Measurements from ENCODE around the gene AKAP6.

The AKAP6 gene

DNA sequence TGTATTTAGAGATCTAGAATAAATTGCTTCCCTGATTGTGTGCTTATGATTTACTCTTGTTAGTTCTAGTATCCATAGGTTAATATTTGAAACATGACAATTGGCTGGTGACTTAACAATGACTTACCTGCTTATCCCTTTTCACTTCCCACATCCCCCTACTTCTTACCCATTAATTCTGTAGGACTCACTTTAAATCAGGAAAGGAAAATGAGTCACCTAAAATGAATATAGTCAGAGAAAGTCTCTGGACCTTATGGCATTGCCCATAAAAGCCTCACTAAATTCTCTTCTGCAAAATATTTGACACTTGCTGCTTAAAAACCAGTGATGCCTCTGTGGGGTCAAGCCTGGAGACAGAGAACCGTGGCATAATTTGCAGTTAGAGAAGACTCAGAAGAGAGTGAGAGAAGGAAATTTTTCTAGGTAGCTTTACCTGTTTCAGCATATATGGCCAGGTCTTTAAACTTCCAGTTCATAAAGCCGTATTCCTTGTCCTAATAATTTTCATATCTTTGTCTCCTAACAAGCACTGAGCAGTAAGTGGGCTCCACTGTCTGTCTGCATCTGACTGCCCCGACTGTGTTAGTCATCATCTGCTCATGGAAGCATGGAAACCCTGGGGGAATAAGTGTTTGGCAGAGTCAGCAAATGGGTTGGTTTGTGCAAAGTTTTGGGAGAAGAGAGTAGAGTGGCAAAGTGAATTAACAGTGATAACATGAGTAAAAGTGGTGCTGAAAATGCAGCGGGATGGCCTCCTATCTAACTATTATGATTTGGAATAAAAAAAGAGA lies 294.4 kb downstream of the AKAP6 start:
- no peak for DNase-seq (ENCODE audit: low spot score)

DNA sequence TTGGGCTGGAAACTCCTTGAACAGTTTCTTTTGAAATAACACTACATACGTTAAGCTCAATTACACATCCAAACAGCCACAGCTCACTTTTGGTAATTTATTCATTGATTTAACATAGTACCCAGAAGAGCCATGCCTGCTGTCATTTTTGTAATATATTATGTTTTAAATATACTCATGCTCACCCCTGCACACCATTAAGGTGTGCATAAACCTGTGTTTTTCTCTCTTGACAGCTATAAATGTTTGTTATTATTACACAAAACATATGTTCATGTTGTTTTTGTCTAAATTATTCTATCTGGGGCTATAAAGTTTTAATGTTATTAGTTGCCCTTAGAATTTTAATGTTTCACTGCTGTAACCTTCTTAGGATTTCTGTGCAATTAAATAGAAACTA lies 296.1 kb downstream of the AKAP6 start:
- DNase-seq (ENCODE audit: low spot score), result no peak

DNA sequence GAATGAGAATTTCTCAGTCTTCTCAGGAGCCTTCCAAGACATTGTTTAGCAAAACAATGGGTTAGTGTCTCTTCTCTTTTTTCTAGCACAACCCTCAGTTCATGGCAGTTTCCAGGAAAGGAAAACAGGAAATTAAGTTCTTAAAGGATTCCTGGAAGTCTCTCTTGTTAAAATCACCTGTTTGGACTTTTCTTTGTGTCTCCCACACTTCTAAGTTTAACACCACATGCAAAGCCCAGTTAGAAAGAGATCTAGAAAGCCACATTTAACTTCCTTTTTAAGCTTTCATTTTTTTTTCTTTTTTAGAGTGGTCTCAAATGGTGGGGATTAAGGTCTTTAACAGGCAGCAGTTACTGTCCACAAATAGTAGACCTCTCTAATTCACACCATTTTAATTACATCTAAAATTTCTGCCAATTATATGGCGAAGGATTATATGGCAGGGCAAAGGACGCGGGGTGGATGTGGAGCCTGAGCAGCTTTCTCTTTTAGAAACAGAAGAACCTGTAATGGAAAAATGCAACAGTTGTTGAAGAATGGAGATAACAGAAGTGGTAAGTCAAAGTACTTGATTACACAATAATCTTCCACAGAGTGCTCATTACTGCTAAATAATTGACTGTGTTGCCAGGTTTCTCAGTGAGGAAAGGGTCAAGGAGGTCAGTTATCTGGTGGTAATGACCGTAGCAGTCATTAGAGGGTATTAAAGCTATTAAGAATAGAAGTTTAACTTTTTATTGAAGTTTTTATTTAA lies 298.6 kb downstream of the AKAP6 start:
- DNase-seq (ENCODE audit: low spot score), result no peak

DNA sequence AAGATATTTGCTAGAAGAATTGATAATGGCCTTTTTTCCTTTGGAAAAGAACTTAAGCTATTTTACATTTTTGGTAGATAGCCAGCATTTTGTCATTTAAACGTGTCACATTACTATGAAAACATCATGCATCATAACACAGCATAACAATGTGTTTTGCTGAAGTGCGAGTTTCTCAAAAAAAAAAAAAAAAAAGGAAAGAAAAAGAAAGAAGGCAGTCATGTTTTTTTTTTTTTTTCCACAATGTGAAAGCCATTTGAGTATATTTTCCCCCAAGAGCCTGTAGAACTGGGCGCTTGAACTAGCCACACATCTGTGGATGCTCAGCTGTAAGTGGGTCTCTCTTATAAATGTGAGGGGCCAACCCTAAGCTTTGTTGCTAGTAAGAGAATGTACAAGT lies 300.1 kb downstream of the AKAP6 start:
- no peak for DNase-seq (ENCODE audit: low spot score)

DNA sequence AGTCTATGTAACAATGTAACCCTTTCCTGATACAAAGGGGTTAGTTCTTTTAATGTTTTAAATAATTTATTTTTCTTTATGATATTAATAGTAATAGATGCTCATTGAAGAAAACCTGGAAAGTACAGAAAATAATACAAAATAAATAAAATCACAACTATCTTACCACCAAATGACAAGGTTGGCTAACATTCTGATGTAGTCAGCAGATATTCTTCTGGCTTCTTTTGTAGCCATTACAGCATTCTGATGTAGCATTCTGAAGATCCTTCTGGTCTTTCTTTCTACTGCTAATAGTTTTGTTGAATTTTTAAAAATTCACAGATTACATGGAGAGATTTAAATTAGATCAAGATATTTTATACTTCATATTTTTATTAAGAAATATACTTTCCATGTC lies 301.6 kb downstream of the AKAP6 start:
- DNase-seq (ENCODE audit: low spot score), result no peak

DNA sequence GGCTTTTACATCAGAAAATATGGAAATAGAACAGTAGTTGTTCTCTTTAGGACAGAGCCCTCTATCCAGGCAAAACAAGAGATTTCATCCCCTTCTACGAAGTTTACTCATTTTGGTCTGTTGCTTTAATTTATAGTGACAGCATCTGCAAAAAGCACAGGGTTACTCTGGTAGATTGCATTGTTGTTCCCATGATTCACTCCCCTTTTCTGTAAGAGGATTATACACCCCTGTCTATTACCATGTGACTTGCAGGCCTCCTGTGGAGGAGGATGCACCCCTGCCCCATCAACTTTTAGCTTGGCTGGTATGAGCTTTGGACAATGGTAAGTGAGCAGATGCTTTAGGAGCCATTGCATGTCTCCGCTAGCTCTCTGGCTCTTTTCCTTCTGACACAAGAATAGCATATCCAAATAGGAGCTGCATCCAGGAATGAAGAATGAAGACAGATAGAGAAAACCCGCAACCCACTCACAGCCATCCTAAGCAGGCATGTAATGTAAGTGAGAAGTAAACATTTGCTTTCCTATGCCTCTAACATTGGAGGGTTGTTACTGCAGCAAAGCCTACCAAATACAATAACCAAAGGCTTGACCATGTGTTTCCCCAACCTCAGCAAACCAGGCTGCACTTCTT lies 304.2 kb downstream of the AKAP6 start:
- DNase-seq (ENCODE audit: low spot score), result no peak

DNA sequence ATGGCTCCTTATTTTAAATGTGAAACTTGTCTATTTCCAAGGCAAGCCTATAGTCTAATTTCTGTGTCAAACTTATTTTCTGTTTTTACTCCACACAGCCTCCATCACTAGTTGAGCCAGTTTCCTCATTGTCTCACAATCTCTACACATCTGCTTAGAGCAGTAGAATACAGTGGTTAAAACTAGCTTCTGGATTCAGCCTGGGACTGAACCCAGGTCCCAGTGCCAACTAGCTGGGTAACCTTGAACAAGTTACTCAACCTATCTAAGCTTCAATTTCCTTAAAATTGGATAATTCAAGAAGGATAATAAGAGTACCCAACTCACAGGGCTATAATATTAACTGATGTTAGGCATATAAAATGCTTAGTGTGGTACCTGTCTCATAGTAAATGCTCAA lies 304.8 kb downstream of the AKAP6 start:
- DNase-seq (ENCODE audit: low spot score), result no peak

DNA sequence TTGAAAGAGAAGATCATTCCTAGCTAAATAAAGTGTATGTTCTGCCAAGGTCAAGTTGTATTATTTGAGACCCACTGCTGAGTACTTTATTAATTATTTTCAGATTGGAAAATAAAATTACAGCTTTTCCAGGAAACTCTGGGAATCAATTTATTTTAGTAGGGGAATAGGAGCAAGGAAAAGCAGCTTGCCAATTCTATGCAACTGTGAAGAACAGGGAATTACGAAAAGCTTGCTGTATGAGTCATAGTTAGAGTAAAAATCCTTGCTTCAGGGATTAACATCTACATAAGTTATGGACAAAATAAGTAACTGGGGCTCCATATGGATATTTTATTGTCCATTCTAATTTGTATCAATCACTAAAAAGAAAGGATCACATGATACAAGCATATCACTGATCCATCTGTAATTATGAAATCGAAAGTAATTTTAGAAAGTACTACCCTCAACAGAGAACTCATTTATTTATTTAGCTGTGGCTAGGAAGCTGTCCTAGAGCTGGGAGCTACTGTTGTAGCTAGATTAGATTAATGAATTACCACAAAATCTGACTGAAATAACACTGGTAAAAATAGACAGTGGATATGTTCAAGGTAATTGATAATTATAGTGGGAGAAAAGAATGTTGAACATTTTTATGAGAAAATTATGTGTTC lies 306.1 kb downstream of the AKAP6 start:
- no peak for DNase-seq (ENCODE audit: low spot score)

DNA sequence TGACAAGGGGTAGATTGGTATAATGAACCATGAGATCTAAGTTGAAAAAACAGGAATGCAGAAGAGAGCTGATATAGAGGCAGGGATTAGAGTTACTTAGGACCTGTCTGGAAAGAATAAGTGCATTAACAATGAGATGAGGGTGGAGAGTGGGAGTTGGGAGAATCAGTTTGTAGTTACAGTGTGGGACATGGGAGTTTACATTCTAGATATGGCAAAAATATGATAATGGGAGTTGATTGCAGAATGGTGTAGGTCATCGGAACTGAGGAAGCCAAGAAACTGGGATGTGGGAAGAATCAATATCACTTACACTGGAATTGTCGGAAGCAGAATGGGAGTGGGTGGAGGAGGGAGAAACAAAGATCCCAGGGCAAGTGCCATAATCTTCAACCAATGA lies 308.5 kb downstream of the AKAP6 start:
- no peak for DNase-seq (ENCODE audit: low spot score)

DNA sequence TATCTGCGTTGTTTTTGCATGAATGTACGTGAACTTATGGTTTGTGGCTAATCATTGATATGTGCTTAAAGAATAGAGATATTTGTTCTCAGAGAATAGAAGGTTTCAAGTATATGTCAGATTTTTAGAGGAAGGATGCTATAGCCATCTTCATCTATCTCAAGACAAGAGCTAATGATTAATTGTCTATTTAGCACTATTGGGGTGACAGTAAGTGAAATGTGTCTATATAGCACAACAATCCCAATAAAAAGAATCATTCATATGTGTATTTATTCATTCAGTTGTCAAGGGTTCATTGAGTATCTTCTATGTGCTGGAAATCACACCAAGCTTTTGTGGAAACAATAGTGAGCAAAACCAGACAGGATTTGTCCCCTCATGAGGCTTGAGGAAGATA lies 310.1 kb downstream of the AKAP6 start:
- DNase-seq (ENCODE audit: low spot score), result no peak

DNA sequence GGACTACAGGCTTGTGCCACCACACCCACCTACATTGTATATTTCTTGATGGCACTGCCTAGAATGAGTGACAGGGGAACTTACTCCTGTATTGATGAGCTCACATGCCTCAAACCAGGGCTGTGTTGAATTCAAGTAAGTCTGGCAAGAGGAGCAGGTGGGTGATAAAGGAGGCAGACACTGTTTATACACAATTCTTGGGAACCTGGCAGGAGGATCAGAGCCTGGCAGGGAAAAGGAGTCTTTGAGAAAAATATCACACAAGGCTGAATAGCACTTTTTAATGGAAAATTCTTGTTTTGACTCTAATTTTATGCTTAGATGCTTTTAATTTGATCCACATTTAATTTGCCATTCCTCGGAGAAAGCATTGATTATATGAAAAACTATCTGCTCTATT lies 316.5 kb downstream of the AKAP6 start:
- DNase-seq (ENCODE audit: low spot score), result no peak

DNA sequence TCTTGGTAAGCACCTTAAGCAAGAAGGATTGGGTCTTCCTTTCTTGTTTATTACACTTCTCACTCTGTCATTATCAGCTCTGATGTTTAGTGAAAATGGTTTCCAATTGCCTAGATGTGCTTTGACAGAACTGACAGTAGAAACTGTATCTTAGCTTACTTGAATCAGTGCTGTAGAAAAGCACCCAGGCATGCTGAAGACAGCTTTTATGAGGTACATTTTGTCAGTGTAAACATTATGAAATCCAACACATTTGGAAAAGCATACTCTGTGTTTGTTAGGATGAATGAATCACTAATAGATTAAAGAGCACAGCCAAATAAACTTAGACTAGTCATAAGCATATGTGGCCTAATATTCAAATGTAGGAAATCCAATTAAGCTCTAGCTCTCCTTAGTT lies 319.3 kb downstream of the AKAP6 start:
- no peak for DNase-seq (ENCODE audit: low spot score)

DNA sequence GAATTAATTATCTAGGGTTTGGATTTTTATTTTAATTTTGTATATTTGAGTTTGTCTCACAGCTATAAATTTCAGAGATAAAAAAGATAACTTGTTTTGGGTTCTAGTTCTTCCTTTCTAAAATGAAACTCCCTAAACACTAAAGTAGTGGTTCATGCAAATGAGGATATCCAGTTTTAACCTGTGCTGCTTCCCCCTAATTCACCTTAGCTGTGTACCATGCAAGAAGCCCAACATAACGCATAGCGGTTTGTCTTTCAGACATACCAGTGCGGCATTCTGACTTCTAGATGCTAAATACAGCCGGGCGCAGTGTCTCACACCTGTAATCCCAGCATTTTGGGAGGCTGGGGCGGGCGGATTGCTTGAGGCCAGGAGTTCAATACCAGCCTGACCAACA lies 320.9 kb downstream of the AKAP6 start:
- no peak for DNase-seq (ENCODE audit: low spot score)

DNA sequence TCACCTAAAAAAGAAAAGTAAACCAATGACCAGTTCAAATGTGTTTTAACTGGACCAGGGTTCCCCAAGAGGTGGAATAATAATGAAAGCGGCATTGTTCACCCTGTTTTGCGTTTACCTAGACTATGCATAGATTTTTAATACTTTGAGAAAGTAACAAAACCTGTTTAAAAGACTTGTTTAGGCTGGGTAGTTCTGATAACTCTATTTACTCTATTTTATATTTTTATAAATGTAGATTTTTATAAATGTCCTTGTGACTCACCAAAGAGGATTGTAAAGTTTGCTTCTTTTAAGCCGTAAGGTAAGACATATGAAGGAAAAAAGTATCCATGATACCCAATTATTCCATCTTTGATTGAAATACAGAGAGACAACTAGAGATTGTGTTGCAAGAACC lies 321.6 kb downstream of the AKAP6 start:
- no peak for DNase-seq (ENCODE audit: low spot score)

DNA sequence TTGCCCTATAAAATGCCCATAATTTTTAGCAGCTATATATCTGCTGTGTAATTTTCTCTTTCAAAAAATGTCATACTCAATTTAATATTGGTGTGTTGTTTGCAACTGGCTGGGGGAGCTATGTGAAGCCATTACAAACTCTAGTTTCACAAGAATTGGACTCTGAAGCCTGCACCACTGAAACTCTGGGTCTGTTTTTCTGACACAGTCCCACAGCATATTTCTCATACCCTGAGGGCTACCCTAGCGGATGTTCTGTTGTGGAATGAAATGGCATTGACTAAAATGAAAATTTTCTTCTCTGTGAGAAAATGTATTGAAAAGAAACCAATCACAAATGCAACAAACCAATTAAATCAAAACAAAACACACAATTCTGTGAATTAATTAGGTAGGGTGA lies 325.0 kb downstream of the AKAP6 start:
- no peak for DNase-seq (ENCODE audit: low spot score)

DNA sequence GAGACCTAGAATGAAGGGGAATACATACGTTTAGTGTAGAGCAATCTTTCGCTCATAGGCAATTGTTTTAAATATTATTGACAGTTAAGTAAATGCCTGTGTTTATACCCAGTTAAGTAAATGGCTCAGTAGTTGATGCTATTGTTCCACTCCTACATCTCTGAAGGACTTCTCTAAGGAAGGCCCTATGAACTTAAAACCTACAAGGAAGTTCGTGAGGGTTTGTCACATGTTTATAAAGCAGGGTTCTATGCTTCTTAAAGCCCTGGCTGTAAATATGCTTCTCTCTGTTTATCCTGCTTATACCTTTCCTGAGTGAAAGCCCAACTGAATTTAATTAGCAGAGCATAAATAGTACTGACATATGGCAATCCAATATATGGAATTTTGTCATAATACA lies 327.5 kb downstream of the AKAP6 start:
- no peak for DNase-seq (ENCODE audit: low spot score)

DNA sequence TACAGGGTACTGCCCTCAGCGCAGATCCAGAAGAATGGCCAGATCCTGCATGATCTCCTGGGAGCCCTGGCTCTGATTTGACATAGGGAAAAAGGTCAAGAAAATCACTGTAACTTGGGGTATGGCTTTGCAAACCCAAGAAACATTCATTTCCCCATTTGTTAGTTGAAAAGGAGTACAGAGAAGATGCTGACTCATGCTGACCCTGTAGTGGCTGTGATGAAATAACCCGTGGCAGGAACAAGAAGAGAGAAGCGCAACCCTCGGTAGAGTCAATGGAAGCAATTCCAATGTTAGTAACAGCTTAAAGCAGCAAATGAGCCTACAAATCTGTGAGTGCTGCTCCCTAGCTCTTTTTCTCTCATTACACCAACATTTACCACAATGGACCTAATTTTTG lies 328.0 kb downstream of the AKAP6 start:
- DNase-seq (ENCODE audit: low spot score), result no peak

DNA sequence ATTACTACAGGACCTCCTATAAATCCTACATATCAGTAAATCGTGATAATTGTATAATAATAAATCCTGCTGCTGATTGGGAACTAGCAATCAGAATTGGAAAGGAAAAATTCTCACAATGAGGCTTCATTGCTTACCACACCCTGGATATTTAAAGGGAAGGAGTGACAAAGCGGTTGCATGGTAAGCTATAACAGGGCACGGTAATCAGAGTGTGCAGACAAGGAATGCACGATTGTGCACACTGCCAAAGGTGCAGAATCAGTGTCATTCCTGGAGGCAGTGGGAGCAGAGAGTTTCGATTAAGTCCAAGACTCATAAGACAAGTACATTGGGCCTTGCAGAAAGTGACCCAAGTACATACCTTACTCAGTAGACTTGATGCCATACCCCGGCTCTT lies 332.1 kb downstream of the AKAP6 start:
- DNase-seq (ENCODE audit: low spot score), result no peak

DNA sequence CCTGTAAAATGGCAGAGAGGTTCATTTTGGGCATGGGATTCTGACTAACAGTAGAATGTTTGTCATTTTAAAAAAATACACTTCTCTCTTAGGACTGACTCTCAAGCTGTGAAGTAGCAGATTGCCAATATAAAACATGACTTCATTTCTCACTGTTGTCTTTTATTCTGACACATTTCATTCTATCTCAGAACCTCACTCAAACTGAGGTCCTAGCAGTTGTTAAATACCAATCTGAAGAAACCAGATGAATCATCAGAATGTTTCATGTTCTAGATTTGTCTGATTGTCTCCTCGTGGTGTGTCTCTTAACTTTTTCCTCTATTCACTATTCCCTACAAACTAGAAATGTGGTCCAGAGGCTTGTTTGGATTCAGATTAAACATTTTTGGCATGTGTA lies 333.1 kb downstream of the AKAP6 start:
- DNase-seq (ENCODE audit: low spot score), result no peak

DNA sequence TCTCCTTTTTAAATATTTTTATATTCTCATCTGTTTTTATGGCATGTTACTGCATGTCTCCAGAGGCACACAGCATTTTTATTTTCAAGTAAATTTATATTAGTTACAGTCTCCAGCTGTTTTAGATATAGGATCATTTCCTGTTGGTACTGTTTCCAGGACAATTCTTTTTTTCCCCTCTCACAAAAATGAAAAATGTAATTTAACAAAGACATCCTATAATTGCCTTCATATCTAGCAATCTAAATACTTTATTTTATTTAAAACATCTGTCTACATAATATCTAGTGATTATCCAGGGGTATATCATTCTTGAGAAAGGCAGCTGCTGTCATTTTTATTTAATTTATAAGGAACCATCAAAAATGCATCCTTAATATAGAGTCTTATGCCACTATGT lies 337.2 kb downstream of the AKAP6 start:
- DNase-seq (ENCODE audit: low spot score), result no peak

DNA sequence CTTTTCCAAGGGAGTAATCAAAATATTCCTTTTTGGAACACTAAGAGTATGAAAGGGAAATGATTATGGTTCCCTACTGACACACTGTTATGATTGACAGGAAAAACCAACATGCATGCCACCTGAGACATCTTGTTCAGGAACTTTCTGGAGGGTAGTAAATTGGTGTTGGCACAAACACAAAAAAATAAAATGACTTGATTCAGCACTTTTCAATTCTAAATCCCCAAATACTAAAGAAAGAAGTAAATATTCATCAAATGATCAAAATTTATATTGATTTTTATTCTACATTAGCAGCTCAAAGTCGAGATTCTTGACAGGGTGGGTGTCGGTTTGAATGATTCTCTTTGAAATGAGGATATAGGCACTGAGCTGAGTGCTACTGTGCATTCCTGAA lies 338.2 kb downstream of the AKAP6 start:
- DNase-seq (ENCODE audit: low spot score), result no peak

DNA sequence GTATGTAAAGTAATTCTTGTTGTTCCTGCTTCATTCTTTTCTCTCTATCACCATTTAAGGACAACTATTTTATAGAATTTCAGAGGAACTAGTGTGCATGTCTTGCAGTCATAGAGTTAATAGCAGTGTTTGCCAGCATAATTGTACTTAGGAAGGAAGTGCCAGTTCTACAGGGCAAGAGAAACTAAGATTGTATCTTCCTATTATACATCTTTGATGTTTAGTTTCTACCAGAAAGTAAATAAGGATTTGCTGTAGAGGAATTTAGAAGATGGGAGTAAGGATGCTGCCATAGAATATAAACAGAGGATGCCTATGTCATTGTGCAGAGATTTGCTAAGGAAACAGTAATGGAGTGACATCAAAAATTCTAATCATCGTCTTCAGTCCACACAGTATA lies 338.7 kb downstream of the AKAP6 start:
- no peak for DNase-seq (ENCODE audit: low spot score)

DNA sequence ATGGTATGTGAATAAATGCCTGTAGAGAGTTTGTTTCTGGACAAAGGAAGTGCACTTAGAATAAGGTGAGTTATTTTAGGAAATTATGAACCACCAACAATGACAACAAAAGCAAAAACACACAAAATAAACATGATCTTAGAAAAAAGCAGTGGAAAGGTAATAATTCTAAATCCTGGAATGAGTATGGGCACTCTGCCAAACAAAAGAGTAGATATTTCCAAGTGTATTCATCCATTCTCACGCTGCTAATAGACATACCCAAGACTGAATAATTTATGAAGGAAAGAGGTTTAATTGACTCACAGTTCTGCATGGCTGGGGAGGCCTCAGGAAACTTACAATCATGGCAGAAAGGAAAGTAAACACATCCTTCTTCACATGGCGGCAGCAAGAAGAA lies 340.3 kb downstream of the AKAP6 start:
- DNase-seq (ENCODE audit: low spot score), result no peak
